ENCODE measurements around the gene SYT3. TPM values are rescaled to one million over a fixed set of nuclear protein-coding genes. Genes with fewer than 3 reads are reported as not detected.
A peak's percentile ranks its signal among the peaks of the same experiment; 100 is the strongest.

The SYT3 gene, protein sequence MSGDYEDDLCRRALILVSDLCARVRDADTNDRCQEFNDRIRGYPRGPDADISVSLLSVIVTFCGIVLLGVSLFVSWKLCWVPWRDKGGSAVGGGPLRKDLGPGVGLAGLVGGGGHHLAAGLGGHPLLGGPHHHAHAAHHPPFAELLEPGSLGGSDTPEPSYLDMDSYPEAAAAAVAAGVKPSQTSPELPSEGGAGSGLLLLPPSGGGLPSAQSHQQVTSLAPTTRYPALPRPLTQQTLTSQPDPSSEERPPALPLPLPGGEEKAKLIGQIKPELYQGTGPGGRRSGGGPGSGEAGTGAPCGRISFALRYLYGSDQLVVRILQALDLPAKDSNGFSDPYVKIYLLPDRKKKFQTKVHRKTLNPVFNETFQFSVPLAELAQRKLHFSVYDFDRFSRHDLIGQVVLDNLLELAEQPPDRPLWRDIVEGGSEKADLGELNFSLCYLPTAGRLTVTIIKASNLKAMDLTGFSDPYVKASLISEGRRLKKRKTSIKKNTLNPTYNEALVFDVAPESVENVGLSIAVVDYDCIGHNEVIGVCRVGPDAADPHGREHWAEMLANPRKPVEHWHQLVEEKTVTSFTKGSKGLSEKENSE
- total RNA-seq: under 1 TPM; 0.28 to 0.66 (median 0.38) TPM
- under 1 TPM in 2 of 3 donors, not detected in 1; under 0.01 to 0.38 TPM for polyA plus RNA-seq

DNA sequence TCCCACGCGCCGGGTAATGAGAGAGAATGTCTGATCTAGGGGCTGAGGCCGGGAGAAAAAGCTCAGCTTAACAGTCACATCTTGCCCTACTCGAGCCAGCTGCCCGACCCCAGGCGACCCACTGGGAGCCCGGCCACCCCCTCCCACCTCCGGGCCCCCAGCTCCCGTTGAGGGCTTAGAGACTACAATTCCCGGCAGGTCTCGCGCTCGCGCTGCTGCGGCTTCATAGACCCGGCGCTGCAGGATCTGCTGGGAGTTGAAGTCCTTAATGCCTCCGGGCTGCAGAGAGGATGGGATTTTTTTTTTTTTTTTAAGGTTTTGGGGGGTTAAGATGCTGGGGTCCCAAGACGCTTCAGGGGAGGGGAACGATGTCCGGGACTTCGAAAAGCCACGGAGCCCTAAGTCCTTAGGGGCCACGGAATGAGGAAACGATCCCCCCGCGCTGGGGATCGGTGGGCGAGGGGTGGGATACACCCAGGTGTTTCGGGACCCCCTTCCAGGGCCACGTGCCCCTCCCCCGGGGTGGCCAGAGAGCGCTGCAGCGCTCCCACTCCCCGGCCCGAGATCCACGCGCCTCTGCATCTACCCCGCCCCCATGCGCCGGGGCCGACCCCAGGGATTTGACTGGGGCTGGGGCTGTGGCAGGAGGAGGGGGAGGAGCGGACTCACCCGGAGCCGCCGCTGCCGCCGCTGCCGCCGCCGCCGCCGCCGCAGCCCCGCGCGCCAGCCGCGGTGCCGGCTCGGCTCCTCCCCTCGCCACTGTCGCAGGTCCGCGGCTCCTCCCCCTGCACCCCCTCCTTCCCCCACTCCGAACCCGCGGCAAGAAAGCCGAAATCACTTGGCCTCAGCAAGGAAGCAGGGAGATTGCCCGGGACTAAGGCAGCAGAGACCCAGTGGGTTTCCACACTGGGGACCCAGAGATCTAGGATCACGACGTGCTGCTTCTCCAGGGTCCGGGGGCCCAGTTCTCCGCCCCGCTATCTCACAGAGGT, at the start of gene SYT3:
TSS of gene SYT3 (minus strand) at position 761 of the 992 bp plus-strand sequence. CDS start 2,470 bp downstream, outside the sequence.
- Histone ChIP-seq H3K27ac (peak within 1 kb of the TSS in 1 of 4 donors; percentile 46), H3K4me1 (peaks cover 0 to 13% (median 7%) of the 10 kb centered on the region in 4 donors), H3K27me3 (peaks cover 0 to 54% (median 49%) of the 10 kb centered on the region in 3 donors), H3K4me3 (peak within 1 kb of the TSS; percentile 26 to 64 (median 49)), H3K36me3 (no peaks in the 10 kb centered on the region), H3K9me3 (peaks cover 0 to 4% (median 1%) of the 10 kb centered on the region in 4 donors)
- WGBS, 2 donors: 4 to 9% methylated on average over 75 to 76 of the region's 76 CpGs
- DNase-seq: peak; percentile 74
- intact Hi-C loops (cut with DNase I): no loop called here
- TF ChIP-seq, protein P1, sequence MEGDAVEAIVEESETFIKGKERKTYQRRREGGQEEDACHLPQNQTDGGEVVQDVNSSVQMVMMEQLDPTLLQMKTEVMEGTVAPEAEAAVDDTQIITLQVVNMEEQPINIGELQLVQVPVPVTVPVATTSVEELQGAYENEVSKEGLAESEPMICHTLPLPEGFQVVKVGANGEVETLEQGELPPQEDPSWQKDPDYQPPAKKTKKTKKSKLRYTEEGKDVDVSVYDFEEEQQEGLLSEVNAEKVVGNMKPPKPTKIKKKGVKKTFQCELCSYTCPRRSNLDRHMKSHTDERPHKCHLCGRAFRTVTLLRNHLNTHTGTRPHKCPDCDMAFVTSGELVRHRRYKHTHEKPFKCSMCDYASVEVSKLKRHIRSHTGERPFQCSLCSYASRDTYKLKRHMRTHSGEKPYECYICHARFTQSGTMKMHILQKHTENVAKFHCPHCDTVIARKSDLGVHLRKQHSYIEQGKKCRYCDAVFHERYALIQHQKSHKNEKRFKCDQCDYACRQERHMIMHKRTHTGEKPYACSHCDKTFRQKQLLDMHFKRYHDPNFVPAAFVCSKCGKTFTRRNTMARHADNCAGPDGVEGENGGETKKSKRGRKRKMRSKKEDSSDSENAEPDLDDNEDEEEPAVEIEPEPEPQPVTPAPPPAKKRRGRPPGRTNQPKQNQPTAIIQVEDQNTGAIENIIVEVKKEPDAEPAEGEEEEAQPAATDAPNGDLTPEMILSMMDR (IDR thresholded peaks at IDR 0.05): no peak
- TF ChIP-seq POLR2A (IDR thresholded peaks at IDR 0.05): no peak
- TF ChIP-seq EP300 (IDR thresholded peaks at IDR 0.05): no peak
- TF ChIP-seq POLR2AphosphoS5 (IDR thresholded peaks at IDR 0.05): no peak

DNA sequence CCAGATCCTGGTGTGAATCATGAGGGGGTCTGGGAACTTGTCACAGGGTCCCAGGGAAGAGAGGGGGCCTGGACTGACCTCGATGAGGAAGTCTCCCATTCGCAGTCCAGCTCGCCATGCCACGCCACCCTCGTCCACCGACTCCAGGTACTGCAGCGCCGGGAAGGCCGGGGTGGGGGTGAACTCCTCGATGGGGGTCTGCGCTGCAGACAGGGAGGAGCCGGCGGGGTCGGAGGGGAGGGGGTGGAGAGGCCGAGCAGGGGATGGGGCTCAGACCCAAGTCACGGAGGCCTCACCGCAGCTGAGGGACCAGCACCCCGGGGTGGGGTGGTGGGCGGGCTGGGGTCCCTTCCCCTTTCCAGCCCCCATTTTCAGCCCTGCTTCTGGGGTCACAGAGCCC, 49.1 kb upstream of the SYT3 start:
- H3K36me3 ChIP-seq: no peaks in the 10 kb centered on the region
- H3K4me1 ChIP-seq: no peaks in the 10 kb centered on the region
- H3K27ac ChIP-seq: no peak overlapping the region
- 66 to 73% methylated on average over 19 of the region's 19 CpGs for WGBS, 2 donors
- H3K4me3 ChIP-seq: no peak overlapping the region
- no peak for TF ChIP-seq EP300 (IDR thresholded peaks at IDR 0.05)
- TF ChIP-seq POLR2A (IDR thresholded peaks at IDR 0.05): no peak
- TF ChIP-seq, protein P1 (IDR thresholded peaks at IDR 0.05): no peak
- no peak for TF ChIP-seq POLR2AphosphoS5 (IDR thresholded peaks at IDR 0.05)
- no peak for DNase-seq
- intact Hi-C loops (cut with DNase I): no loop called here
- peaks cover 24 to 90% (median 62%) of the 10 kb centered on the region in 3 donors for H3K27me3 ChIP-seq
- no peaks in the 10 kb centered on the region for H3K9me3 ChIP-seq

DNA sequence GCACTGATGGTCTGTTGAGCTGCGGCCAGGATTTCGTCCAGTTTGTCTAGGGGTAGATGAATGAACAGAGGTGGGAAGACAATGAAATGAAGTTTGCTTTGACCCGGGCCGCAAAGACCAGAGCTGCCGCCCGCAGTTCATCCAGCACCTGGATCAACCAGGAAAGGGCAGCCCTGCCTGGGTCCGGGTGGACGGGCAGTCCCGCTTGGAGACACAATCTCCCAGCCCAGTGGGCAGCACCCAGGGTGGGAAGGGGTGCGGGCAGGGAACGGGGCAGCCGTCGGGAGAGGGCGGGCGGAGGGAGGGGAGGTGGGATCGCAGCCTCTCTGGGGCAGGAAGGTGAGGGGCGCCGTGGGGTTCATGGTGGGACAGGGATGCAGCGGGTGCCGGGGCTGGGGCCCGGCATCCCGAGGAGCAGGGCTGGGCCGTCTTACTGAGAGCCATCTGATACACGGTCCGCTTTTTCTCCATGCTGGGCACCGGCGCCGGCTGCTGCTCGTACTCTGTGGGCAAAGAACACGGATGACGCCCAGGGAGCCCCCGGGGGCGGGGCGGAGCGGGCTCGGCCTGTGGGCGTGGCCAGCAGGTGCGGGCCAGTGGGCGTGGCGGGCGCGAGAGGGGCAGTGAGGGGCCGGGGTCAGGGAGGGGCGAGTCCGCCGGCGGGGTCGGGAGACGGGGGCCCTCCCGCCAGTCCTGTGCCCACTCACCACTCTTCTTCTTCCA, 46.8 kb upstream of the SYT3 start:
- intact Hi-C loops (cut with DNase I): no loop called here
- TF ChIP-seq EP300 (IDR thresholded peaks at IDR 0.05) (no peak), POLR2A (IDR thresholded peaks at IDR 0.05) (no peak), POLR2AphosphoS5 (IDR thresholded peaks at IDR 0.05) (no peak)
- TF ChIP-seq, protein P1 (IDR thresholded peaks at IDR 0.05): no peak
- no peaks in the 10 kb centered on the region for H3K9me3 ChIP-seq
- no peaks in the 10 kb centered on the region for H3K36me3 ChIP-seq
- H3K27me3 ChIP-seq: peaks cover 18 to 86% (median 43%) of the 10 kb centered on the region in 3 donors
- DNase-seq: no peak
- no peak overlapping the region for H3K4me3 ChIP-seq
- no peaks in the 10 kb centered on the region for H3K4me1 ChIP-seq
- no peak overlapping the region for H3K27ac ChIP-seq
- WGBS, 2 donors: 13 to 22% methylated on average over 50 of the region's 50 CpGs

Measured in sigmoid colon (tissue), 7 donors.